Smooth muscle cell (in vitro differentiated cells): ENCODE data around the gene CD5L. TPM values are rescaled to one million over a fixed set of nuclear protein-coding genes. Genes with fewer than 3 reads are reported as not detected.

ENCODE experiments used
- DNase-seq: peaks from one replicate; lab custom pipeline; 2025; ENCODE audit not compliant: unreplicated experiment; lab: John Stamatoyannopoulos, UW
- H2AFZ ChIP-seq: fragments of 200-600 bp; sonication (generic); 2 replicates; pipeline ENCODE4 v1.6.0; 2016; ENCODE audit warnings: antibody characterized with exemption, low read depth, mild to moderate bottlenecking
- H3F3A ChIP-seq: fragments of 200-600 bp; sonication (generic); 2 replicates; pipeline ENCODE4 v1.6.0; 2017; ENCODE audit warnings: antibody characterized with exemption, low read depth
- H3K27ac ChIP-seq: fragments of 200-600 bp; sonication (generic); 2 replicates; pipeline ENCODE4 v1.5.1; 2016; ENCODE audit warnings: low read depth, mild to moderate bottlenecking
- H3K27me3 ChIP-seq: fragments of 200-600 bp; sonication (generic); 2 replicates; pipeline ENCODE4 v1.6.1; 2016; ENCODE audit warnings: low read depth, mild to moderate bottlenecking
- H3K36me3 ChIP-seq: fragments of 200-600 bp; sonication (generic); 2 replicates; pipeline ENCODE4 v1.5.1; 2016; ENCODE audit warnings: low read depth
- H3K4me1 ChIP-seq: fragments of 200-600 bp; sonication (generic); 2 replicates; pipeline ENCODE4 v1.5.1; 2016; ENCODE audit warnings: low read depth
- H3K4me2 ChIP-seq: fragments of 200-600 bp; sonication (generic); 2 replicates; pipeline ENCODE4 v1.6.0; 2016; ENCODE audit warnings: mild to moderate bottlenecking
- H3K4me3 ChIP-seq: fragments of 200-600 bp; sonication (generic); 2 replicates; pipeline ENCODE4 v1.5.1; 2016; ENCODE audit warnings: mild to moderate bottlenecking
- H3K79me2 ChIP-seq: fragments of 200-600 bp; sonication (generic); 2 replicates; pipeline ENCODE4 v1.6.0; 2016; ENCODE audit warnings: low read depth, mild to moderate bottlenecking
- H3K9ac ChIP-seq: fragments of 200-600 bp; sonication (generic); 2 replicates; pipeline ENCODE4 v1.6.0; 2016; ENCODE audit warnings: low read depth
- H3K9me3 ChIP-seq: fragments of 200-600 bp; sonication (generic); replicated peaks from 2 replicates; pipeline ENCODE4 v1.5.1; 2016; ENCODE audit warnings: low read depth
- H4K20me1 ChIP-seq: fragments of 200-600 bp; sonication (generic); 2 replicates; pipeline ENCODE4 v1.6.0; 2016; ENCODE audit warnings: low read depth
- WGBS: methylation state at CpG from one replicate; pipeline ENCODE4 v1.1.7; 2016; ENCODE audit warnings: low lambda C conversion rate; 5-methylcytosine and 5-hydroxymethylcytosine counted together
- polyA plus RNA-seq: library from polyadenylated mRNA; unstranded; fragments of >200 nt; fragmentation: Nextera tagmentation; extraction: Ambion mirVana; gene quantifications from 2 replicates; pipeline ENCODE4 v1.2.1, GENCODE V29; 2016
- total RNA-seq: library from RNA; depleted of rRNA; stranded (reverse); fragments of >200 nt; gene quantifications from 2 replicates; pipeline ENCODE4 v1.2.3, GENCODE V29; 2014
- TF ChIP-seq, protein P1 (sequence below): fragments of 200-600 bp; sonication (generic); IDR thresholded peaks from 2 replicates; pipeline ENCODE4 v1.5.1; 2017; ENCODE audit warnings: borderline replicate concordance, mild to moderate bottlenecking, antibody characterized with exemption; ENCODE audit not compliant: insufficient read depth, poor library complexity, severe bottlenecking

CD5L gene
- total RNA-seq = not detected in 2 replicates
- polyA plus RNA-seq = not detected in 2 replicates

DNA sequence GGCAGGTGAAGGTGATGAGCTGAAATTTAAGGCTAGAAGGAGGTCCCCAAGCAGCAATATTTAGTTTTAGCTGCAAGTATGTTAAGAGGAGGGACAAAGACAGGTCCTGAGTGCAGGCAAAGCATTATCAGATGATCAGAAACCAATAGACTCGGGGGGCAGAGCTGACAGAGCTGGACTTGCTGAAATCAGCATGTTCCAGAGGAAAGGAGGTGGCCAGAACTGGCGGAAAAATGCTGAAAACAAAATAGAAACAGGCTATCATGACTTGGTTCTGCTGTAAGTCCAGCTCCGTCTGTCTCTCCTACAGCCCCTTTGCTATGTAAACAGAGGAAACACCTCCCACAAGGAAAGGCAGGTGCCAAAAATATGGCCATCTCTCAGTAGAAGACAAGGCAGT, at the start of gene CD5L:
TSS of gene CD5L (minus strand) at position 101 of the 400 bp plus-strand sequence. CDS start 107 bp downstream, outside the sequence.
- no peak within 1 kb of the TSS for H3K4me3 ChIP-seq
- H3K4me2 ChIP-seq = no peak within 1 kb of the TSS
- no peaks in the 10 kb centered on the region for H3K79me2 ChIP-seq
- no peak within 1 kb of the TSS for H2AFZ ChIP-seq
- no peaks in the 10 kb centered on the region for H3F3A ChIP-seq
- H3K36me3 ChIP-seq = no peaks in the 10 kb centered on the region
- no peak within 1 kb of the TSS for H3K27ac ChIP-seq
- H3K27me3 ChIP-seq = no peaks in the 10 kb centered on the region
- H4K20me1 ChIP-seq = no peaks in the 10 kb centered on the region
- no peak within 1 kb of the TSS for H3K9ac ChIP-seq
- 67% methylated on average over 3 of the region's 3 CpGs for WGBS
- H3K4me1 ChIP-seq = no peaks in the 10 kb centered on the region
- DNase-seq = no peak
- H3K9me3 ChIP-seq = no peaks in the 10 kb centered on the region
- TF ChIP-seq, protein P1, sequence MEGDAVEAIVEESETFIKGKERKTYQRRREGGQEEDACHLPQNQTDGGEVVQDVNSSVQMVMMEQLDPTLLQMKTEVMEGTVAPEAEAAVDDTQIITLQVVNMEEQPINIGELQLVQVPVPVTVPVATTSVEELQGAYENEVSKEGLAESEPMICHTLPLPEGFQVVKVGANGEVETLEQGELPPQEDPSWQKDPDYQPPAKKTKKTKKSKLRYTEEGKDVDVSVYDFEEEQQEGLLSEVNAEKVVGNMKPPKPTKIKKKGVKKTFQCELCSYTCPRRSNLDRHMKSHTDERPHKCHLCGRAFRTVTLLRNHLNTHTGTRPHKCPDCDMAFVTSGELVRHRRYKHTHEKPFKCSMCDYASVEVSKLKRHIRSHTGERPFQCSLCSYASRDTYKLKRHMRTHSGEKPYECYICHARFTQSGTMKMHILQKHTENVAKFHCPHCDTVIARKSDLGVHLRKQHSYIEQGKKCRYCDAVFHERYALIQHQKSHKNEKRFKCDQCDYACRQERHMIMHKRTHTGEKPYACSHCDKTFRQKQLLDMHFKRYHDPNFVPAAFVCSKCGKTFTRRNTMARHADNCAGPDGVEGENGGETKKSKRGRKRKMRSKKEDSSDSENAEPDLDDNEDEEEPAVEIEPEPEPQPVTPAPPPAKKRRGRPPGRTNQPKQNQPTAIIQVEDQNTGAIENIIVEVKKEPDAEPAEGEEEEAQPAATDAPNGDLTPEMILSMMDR = no peak

DNA sequence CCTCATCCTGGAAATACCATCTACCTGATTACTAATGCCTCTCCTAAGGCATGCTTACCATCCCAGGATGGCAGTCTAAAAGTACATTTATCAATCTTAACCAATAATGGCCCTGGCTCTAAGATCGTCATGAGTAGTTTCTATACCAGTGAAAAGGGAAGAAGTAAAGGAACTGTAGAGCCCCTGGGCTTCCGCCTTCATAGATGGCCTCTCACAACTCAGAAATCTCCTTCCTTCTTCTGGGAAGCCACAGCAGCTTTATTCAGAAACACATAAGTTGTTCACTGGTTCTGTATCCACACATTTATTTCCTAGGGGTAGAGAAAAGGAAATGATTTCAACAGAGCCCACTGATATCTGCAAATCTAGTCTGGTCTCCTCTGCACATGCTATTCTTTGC, 41.0 kb upstream of the CD5L start:
- no peak for DNase-seq
- no peak overlapping the region for H3K4me3 ChIP-seq

DNA sequence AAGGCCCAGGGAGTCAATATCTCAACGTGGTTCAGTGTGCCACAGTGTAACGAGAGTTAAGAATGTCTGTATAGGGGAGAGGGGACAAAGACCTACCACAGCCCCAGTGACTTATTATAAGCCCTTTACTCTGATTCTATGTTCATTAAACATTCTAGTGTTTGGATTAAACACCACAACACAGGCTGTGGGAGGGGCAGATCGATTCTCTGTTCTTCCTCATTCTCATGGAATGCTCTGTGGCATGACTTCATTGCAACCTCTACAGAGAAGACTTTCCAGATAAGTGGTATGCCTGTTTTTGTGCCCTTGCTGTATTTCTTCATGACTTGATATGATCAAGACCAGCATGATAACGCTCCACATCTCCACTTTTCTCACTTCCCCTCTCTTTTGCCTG, 39.0 kb upstream of the CD5L start:
- Histone ChIP-seq H4K20me1 (no peaks in the 10 kb centered on the region), H3K79me2 (no peaks in the 10 kb centered on the region), H3K27ac (no peak overlapping the region), H3K9ac (no peak overlapping the region), H3K27me3 (peaks cover 8% of the 10 kb centered on the region), H3K4me2 (no peak overlapping the region), H3K9me3 (no peaks in the 10 kb centered on the region), H2AFZ (no peak overlapping the region), H3F3A (no peaks in the 10 kb centered on the region), H3K36me3 (no peaks in the 10 kb centered on the region), H3K4me3 (no peak overlapping the region), H3K4me1 (no peaks in the 10 kb centered on the region)
- TF ChIP-seq, protein P1 = no peak
- no peak for DNase-seq
- WGBS = 77% methylated on average over 4 of the region's 4 CpGs

More for the DNA sequence above, 41.0 kb upstream of the CD5L start:
- peaks cover 8% of the 10 kb centered on the region for H3K27me3 ChIP-seq
- 95% methylated on average over 2 of the region's 2 CpGs for WGBS
- H4K20me1 ChIP-seq = no peaks in the 10 kb centered on the region
- H3K9ac ChIP-seq = no peak overlapping the region
- no peak overlapping the region for H3K27ac ChIP-seq
- no peaks in the 10 kb centered on the region for H3K79me2 ChIP-seq
- H3F3A ChIP-seq = no peaks in the 10 kb centered on the region
- H3K9me3 ChIP-seq = no peaks in the 10 kb centered on the region
- H3K4me1 ChIP-seq = no peaks in the 10 kb centered on the region
- H3K36me3 ChIP-seq = no peaks in the 10 kb centered on the region
- no peak overlapping the region for H3K4me2 ChIP-seq
- H2AFZ ChIP-seq = no peak overlapping the region
- TF ChIP-seq, protein P1 = no peak

DNA sequence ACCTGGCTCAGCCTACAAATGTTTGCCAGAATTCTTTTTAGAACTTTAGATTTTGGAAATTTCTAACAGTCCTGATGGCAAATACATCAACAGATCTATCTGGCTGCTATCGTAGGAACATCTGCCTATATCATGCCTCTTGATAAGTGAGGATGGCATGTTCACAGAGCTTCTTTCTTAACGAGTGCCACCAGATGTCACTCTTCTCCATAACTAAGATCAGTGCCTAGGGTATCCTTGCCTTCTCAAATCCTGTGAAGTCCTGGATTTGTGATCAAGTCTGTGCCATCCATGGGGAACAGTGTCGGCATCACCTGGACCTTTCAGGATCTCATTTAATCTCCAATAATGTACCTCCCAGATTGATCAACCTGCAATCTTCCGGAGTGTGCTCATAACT, 36.5 kb upstream of the CD5L start:
- Histone ChIP-seq H3K36me3 (no peaks in the 10 kb centered on the region), H3K27ac (no peak overlapping the region), H3F3A (no peaks in the 10 kb centered on the region), H3K9me3 (no peaks in the 10 kb centered on the region), H3K4me3 (no peak overlapping the region), H3K9ac (no peak overlapping the region), H4K20me1 (no peaks in the 10 kb centered on the region), H2AFZ (no peak overlapping the region), H3K4me1 (no peaks in the 10 kb centered on the region), H3K79me2 (no peaks in the 10 kb centered on the region), H3K27me3 (peaks cover 8% of the 10 kb centered on the region), H3K4me2 (no peak overlapping the region)
- TF ChIP-seq, protein P1 = peak; percentile 23
- WGBS = 51% methylated on average over 4 of the region's 4 CpGs
- DNase-seq = no peak
